ENCODE measurements around the gene KCNMB2.
"Not testable (repeated sequence)": the region's sequence is repeated elsewhere in the genome, so short reads cannot be mapped to it uniquely, and the experiment has no call there.

KCNMB2 gene

DNA sequence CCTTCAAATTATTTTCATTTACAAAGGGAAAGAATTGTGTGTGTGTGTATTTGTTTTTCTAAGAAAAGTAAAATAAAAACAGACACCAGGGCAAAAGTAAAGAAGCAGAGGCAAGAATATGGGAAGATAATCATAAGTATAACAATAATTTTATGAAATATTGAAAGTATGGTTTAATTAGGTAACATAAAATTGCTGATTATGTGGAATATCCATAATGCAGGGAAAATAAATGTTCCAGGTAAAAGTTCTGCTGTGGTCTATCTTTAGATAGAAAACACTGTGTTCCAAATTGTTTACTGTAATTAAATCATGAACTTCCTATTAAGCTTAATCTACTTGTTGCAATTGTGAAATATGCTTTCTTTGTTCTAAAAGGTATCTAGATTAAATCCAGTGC is 25.7 kb upstream of the KCNMB2 start:
- no peak for DNase-seq (ENCODE audit: low read depth in 1 of 2, low spot score in 1 of 2)
- no peak for TF ChIP-seq JUND (IDR thresholded peaks at IDR 0.05; ENCODE audit: low read depth)
- in situ Hi-C loops (cut with HindIII; ENCODE audit: low pct_unique_long_range_greater_than_20kb, low sequenced_read_pairs): no loop called here

DNA sequence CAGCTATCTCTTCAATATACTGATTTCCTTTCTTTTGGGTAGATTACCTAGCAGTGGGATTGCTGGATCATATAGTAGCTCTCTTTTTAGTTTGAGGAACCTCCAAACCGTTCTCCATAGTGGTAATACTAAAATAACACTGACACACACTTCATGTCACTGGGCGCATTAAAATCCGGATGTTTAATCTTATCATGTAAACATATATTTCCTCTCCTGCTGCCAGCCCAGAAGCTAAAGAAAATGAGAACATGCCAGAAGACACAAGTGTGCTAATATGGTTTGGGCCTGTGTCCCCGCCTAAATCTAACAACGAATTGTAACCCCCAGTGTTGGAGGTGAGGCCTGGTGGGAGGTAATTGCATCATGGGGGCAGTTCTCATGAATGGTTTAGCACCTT is 23.6 kb upstream of the KCNMB2 start:
- in situ Hi-C loops (cut with HindIII; ENCODE audit: low pct_unique_long_range_greater_than_20kb, low sequenced_read_pairs): no loop called here
- no peak for DNase-seq (ENCODE audit: low read depth in 1 of 2, low spot score in 1 of 2)
- no peak for TF ChIP-seq JUND (IDR thresholded peaks at IDR 0.05; ENCODE audit: low read depth)

DNA sequence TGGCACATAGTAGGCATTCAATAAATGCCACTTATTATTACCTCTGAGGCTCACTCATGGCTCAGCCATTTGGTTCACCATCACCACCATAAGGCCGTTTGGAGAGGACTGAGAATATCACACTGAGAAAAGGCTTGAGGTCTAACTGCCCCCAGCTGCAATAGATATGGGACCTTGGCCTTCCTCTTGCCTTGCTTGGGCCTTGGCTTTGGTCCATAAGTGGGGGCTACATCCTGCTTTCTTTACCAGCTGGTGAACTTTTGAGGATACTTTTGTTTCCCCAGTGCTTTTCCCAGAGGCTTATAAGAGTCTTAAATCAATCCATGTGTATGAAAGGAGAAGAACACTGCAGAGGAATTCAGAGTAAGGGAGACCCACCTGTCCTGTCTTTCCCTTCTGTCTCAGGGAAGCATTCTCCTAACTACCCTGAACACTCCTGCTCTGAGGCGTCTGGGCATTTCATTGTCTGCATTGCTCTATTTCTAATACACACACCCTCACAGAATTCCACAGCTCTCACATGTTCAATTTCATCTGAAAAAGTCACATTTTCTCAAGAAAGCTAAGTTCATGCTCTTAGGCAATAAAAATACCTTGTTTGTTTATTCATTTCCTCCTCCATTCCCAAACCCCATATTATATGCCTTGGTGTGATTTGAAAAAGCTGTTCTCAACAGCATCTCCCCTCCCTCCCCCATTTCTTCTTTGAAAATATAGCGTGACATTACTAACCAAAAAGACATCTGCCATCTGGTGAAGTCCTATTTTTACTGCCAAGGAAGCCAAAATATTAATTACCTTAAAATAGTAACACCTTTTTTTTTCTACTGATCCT is 22.5 kb upstream of the KCNMB2 start:
- DNase-seq (ENCODE audit: low read depth in 1 of 2, low spot score in 1 of 2): no peak
- no peak for TF ChIP-seq JUND (IDR thresholded peaks at IDR 0.05; ENCODE audit: low read depth)
- in situ Hi-C loops (cut with HindIII; ENCODE audit: low pct_unique_long_range_greater_than_20kb, low sequenced_read_pairs): no loop called here

DNA sequence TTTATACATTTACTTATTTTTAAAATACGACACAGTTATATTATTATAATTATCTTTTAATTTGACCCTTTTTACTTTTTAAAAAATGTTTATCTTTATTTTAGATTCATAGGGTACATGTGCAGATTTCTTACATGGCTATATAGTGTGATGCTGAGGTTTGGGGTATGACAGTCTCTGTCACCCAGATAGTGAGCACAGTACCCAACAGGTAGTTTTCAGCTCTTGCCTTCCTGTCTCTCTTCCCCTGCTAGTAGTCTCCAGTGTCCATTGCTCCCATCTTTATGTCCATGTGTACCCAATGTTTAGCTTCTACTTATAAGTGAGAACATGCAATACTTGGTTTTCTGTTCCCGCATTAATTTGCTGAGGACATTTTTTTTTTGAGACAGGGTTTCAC is 21.8 kb upstream of the KCNMB2 start:
- no peak for DNase-seq (ENCODE audit: low read depth in 1 of 2, low spot score in 1 of 2)
- no peak for TF ChIP-seq JUND (IDR thresholded peaks at IDR 0.05; ENCODE audit: low read depth)
- in situ Hi-C loops (cut with HindIII; ENCODE audit: low pct_unique_long_range_greater_than_20kb, low sequenced_read_pairs): no loop called here

DNA sequence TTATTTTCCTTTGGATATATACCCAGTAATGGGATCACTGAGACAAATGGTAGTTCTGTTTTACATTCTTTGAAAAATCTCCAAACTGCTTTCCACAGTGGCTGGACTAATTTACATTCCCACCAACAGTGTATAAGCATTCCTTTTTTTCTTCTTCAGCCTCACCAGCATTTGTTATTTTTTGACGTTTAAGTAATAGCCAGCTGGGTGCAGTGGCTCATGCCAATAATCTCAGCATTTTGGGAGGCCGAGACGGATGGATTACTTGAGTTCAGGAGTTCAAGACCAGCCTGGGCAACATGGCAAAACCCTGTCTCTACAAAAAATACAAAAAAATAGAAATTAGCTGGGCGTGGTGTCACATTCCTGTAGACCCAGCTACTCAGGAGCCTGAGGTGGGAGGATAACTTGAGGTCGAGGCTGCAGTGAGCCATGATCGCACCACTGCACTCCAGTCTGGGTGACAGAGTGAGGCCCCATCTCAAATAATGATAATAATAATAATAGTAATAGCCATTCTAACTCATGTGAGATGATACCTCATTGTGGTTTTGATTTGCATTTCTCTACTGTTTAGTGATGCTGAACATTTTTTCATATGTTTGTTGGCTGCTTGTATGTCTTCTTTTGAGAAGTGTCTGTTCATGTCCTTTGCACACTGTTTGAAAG is 21.0 kb upstream of the KCNMB2 start:
- DNase-seq (ENCODE audit: low read depth in 1 of 2, low spot score in 1 of 2); in situ Hi-C loops (cut with HindIII; ENCODE audit: low pct_unique_long_range_greater_than_20kb, low sequenced_read_pairs): not testable (repeated sequence)

DNA sequence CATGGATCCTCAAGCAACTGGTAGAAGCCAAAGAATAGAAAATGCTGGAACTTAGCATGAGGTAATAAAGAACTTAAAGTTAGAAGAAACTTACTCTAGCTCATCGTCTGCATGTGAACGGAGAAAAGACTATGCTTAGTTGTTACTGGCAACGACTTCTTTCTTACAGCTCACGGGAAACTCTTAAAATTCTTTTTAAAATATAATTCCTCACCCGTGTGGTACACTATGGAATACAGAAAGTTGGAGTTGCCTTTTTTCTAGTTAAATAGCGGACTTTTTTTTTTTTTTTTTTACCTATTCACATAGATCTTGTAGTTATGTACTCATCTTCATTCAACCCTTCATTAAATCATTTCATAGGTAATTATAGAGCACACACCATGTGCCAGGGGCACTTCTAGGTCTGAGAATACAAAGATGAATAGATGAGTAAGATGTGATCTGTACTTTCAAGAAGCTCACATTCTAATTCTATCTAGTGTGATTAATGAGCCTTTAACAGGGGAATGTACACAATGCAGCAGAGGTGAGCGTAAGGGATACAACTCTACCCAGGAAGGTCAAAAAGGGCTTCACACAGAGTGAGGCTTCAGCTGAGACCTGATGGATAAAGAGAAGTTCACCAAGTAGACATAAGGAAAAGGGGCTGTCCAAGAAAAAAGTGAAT is 18.4 kb upstream of the KCNMB2 start:
- in situ Hi-C loops (cut with HindIII; ENCODE audit: low pct_unique_long_range_greater_than_20kb, low sequenced_read_pairs): no loop called here
- no peak for DNase-seq (ENCODE audit: low read depth in 1 of 2, low spot score in 1 of 2)
- TF ChIP-seq JUND (IDR thresholded peaks at IDR 0.05; ENCODE audit: low read depth): no peak

DNA sequence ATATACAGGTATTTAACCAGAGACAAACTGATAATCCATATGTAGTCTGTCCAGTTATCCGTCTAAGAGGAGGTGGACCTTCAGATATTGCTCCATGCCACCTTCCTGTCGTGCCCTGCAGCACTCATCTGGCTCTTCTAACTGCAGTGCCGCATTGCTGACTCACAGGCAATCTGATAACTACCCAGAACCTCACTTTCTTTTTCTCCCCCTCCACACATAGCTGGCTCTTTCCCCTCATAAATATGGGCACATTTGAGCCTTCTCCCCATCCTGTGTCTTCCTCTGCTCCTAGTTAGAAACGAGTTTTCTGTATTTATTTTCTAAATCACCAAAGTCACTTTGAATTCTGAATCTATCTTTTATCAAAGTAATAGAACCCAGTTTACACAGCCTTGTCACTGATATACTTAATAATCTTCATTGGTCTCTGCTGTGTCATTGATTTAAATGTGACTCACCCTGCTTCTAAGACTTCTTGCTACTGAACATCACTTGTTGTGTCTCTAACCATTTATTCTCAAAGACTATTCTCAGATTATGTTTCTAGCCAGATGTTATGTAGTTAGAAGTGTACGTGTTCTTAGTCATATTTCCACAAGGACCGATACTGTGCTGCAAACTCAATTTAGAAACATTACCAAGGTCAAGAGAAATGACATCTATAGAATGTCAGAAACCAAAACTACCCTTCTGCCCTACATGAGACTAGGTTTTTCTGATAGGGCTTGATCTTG is 17.4 kb upstream of the KCNMB2 start:
- no peak for TF ChIP-seq JUND (IDR thresholded peaks at IDR 0.05; ENCODE audit: low read depth)
- in situ Hi-C loops (cut with HindIII; ENCODE audit: low pct_unique_long_range_greater_than_20kb, low sequenced_read_pairs): no loop called here
- no peak for DNase-seq (ENCODE audit: low read depth in 1 of 2, low spot score in 1 of 2)

DNA sequence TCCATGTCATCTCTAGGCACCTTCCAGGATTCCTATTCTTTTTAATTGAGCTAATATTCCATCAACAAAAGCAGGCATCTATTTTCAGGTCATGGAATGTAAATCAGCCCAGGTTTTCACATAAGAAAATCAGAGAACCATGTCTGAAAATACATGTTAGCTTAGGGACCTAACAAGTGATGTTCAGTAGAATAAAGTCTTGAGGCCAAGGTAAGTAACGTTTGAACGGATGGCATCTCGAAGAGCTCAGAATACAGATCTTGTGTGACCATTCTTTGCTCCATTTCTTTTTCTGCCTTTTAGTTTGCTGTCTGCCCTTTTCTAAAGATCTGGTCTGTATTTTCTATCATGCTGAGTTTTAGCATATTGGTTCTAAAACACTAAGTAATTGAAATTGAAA is 16.5 kb upstream of the KCNMB2 start:
- no peak for DNase-seq (ENCODE audit: low read depth in 1 of 2, low spot score in 1 of 2)
- no peak for TF ChIP-seq JUND (IDR thresholded peaks at IDR 0.05; ENCODE audit: low read depth)
- in situ Hi-C loops (cut with HindIII; ENCODE audit: low pct_unique_long_range_greater_than_20kb, low sequenced_read_pairs): no loop called here

DNA sequence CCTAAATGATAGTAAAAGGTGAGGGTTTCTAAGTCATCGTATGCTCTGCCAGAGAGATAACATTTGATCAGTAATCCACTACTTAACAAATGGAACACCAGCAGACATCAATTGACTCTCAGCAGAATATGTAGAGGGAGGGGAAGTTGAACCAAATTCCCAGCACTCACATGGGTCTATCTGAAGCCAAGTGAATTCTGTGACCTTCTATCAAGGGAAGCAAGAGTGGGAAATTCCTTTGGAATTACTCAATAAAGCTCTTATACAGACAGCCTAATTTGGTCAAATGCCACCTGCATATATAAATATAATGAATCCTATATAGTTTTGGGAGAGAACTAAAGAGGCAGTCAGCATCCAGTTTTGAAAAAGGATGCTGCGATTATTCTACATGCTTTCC is 15.8 kb upstream of the KCNMB2 start:
- no peak for DNase-seq (ENCODE audit: low read depth in 1 of 2, low spot score in 1 of 2)
- in situ Hi-C loops (cut with HindIII; ENCODE audit: low pct_unique_long_range_greater_than_20kb, low sequenced_read_pairs): no loop called here
- TF ChIP-seq JUND (IDR thresholded peaks at IDR 0.05; ENCODE audit: low read depth): no peak

DNA sequence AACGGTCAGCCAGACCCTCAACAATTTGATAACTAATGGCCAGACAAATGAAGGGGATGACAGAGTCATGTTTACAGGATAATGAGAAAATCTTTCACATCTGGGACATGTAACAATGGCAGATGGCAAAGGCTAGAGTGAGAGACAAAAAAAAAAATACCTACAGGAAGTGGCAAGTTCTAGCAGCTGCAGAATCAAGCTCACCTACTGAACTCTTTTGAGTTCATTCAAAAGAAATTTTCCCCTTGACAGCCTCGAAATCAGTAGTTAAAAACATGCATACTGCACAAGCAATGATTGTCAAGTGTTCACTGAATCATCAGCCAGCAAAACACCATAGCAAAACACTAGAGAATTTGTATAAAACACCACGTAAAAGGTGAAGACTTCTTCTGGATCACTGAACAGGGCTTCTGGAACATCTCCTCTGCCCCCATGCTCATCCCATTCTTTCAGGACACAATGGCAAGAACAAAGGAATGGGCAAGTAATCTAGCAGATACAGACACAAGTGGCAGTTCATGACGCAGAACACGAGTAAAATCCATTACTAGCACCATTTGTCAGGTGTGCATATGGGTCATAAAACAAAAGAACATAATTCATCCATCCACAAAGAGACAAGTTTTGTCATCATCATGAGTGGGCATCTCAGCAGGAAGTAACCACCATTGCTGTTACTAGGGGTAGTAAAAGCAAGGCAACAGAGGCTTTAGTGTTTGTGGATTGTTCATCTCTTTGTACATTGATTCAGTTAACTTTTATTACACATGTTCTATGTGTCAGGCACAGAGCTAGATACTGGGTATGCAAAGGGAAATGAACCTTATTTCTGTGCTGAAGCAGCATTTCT is 13.8 kb upstream of the KCNMB2 start:
- in situ Hi-C loops (cut with HindIII; ENCODE audit: low pct_unique_long_range_greater_than_20kb, low sequenced_read_pairs): no loop called here
- no peak for TF ChIP-seq JUND (IDR thresholded peaks at IDR 0.05; ENCODE audit: low read depth)
- DNase-seq (ENCODE audit: low read depth in 1 of 2, low spot score in 1 of 2): no peak

DNA sequence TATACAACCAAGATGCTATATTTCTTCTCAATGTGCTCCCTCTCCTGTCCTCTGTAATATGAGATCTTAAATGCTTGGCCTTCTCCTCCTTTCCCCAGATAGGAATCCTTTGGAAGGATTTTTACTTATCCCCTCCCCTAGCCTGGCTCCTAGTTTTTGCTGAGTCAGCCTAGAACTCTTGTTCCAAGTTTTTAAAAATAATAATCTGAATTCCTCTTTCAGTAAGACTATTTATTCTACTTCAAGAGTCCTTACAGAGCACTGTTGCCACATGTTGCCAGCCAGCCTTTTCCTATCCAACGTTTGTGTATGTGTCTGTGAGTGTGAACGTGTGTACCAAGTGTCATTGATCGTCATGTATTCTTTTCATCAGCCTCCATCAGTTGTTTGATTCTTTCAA is 11.0 kb upstream of the KCNMB2 start:
- DNase-seq (ENCODE audit: low read depth in 1 of 2, low spot score in 1 of 2): no peak
- in situ Hi-C loops (cut with HindIII; ENCODE audit: low pct_unique_long_range_greater_than_20kb, low sequenced_read_pairs): no loop called here
- no peak for TF ChIP-seq JUND (IDR thresholded peaks at IDR 0.05; ENCODE audit: low read depth)

DNA sequence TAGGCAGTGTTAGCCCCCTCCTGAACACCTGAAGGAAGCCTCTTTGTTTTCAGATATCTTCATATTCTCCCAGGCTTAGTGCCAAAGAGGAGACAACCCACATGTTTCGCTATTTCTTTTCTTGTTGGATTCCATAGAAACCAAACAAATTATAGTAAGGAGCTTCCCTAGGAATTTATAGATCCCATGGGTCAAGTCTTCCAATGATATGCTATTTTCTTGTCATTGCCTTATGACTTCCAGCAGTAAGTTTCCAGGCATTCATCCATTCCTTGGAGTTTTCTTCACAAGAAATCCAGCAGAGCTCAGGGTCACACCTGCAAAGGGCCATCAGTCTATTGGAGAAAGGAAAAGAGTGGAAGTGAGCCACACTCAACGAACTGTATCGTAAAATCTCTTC is 9.9 kb upstream of the KCNMB2 start:
- DNase-seq (ENCODE audit: low read depth in 1 of 2, low spot score in 1 of 2): no peak
- no peak for TF ChIP-seq JUND (IDR thresholded peaks at IDR 0.05; ENCODE audit: low read depth)
- in situ Hi-C loops (cut with HindIII; ENCODE audit: low pct_unique_long_range_greater_than_20kb, low sequenced_read_pairs): no loop called here
